Mesenteric fat pad (tissue), 1 donor: Measurements from ENCODE around the gene UAP1L1. TPM values are rescaled to one million over a fixed set of nuclear protein-coding genes. Genes with fewer than 3 reads are reported as not detected.

ENCODE experiments used
- DNase-seq: peaks from one replicate; pipeline ENCODE4 v3.0.0-alpha.2; 2020; ENCODE audit warnings: low spot score
- total RNA-seq: library from RNA; stranded (reverse); fragmentation: NEBNext Ultra II Directional; extraction: Animal tissue kit (Norgen Biotek cat#: 25700); gene quantifications from one replicate; pipeline ENCODE4 v1.2.1, GENCODE V29; 2021
- donor health status: DM: yes; HTN: yes; CAD: no.

The UAP1L1 gene
- total RNA-seq, 1 donor from 2014 or later = 28.1 TPM

DNA sequence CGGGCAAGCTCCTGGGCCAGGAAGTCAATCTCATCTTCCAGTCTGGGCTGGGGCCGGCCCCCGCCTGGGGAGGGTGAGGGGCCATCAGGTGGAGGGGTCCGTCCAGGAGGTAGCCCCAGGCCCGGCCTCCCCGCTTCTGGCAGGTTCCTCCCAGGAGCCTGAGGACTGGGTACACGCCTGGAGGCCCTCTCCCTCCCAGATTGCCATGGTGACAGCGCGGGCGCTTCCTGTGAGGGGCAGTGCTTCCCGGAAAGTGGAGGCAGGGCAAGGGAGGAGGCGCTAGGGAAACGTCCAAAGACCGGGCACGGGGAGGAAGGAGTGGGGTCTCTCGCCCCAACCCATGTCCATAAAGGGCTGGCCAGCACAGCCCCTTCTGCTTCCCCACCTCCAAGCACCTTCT is 36.2 kb upstream of the UAP1L1 start:
- DNase-seq = no peak

DNA sequence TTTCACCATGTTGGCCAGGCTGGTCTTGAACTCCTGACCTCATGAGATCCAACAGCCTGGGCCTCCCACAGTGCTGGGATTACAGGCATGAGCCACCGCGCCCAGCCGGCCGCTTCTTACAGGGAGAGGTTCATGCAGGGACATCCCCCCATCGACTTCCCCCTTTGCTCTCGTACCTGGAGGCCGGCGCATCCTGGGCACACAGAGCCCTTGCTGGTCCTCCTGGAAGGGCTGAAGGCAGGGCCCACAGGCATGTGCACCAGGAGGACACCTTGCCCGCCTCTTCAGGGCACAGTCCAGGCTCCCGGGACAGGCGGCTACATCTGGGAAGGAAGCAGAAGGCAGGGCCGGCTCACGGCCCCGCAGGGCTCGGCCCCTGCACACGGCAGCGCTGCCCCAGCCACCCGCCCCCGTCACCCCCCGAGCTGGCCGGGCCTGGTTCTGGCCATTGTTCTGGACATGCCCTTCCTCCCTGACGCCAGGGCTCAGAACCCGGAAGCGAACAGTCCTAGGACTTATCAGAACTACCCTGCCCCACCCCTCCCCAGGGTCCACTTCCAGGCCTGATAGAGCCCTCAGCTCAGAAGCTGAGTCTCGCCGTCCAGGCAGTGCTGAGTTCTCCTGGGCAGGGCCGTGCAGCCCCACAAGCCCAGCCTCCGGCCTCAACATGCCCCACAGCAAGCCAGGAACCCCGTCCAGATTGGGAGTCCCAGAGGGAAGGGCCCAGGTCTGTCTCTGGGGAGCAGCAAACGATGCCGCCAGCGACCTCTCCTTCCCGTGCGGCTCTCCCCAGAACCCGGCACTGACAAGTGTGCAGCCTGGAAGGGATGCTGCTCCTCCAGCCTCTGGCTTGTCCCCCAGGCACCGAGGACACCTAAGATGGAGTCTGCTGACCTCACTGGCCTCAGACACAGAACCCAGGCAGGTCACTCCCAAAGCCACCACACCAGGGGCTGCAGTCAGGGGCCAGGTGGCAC is 34.3 kb upstream of the UAP1L1 start:
- no peak for DNase-seq

- DNase-seq = no peak
Observed at GRCh38 chr9:137044037-137044436, 33.3 kb upstream of the UAP1L1 start.

GRCh38 chr9:137044502-137045177 is 32.7 kb upstream of the UAP1L1 start:
- no peak for DNase-seq

DNA sequence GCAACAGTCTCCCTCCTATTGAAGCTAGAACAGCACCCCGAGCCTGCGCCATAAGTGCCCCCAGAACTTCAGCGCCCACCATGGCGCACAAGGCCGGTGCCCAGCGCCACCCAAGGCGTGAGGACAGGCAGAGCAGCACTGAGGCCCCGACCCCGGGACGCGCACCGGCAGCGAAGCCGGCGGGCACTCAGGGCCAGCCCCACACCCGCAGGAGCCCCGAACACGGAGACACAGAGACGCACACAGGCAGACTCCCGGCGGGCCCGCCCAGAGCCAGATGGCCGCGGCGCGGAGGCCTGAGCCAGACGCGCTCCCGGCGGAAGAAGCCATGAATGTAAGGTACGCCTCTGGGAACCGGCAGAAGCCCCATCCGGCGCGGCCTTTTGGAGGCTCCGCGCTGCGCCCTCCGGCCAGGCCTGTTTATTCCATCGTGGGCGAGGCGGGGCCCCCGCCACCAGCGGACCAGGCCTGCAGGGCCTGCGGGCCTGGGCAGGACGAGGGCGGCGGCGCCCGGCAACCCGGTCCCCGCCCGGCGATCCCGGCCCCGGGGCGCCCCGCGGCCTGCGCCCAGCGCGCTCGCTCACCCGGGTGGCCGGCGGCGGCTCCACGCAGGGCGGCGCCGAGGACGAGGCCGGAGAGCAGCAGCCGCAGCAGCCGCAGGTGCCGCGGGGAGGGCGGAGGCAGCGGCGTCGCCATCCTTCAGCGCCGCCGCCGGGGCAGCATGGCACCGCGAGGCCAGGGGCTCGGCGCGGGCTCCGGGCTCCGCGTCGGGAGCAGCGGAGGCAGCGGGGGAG is 31.8 kb upstream of the UAP1L1 start:
- no peak for DNase-seq

DNA sequence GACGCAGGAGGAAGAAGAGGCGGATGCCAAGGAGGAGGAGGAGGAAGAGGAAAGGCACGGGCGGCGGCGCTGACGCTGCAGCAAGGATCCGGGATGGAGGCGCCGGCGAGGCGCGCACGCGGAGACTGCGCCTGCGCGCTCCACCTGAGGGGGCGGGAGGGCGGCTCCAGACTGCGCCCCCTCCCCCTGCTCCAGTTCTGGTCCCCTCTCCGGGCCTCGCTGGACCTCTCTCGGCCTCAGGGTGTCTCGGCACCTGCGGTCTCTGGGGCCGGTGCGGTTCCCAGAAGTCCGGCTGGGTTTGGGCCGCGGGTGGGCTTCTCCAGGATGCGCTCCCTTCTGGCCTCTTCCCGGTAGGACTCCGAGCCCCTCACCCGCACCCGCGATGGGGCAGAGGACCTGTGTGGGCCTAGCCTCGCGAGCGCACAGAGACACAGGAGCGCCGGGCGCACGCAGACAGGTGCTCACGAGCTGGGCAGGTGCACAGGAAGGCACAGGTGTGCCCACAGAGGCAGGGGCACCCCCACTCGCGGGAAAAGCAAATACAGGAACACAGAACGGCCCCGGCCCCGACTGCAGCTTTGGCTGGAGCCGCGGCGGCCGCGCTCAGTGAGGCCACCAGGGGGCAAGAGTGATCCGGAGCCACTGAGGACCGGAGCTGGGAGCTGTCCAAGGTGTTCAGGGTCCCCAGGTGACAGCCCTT is 31.1 kb upstream of the UAP1L1 start, which contains the start of gene NPDC1:
Gene NPDC1 (minus strand): TSS at position 90 of the 700 bp plus-strand sequence. CDS start 188 bp downstream, outside the sequence.
- DNase-seq = no peak

DNA sequence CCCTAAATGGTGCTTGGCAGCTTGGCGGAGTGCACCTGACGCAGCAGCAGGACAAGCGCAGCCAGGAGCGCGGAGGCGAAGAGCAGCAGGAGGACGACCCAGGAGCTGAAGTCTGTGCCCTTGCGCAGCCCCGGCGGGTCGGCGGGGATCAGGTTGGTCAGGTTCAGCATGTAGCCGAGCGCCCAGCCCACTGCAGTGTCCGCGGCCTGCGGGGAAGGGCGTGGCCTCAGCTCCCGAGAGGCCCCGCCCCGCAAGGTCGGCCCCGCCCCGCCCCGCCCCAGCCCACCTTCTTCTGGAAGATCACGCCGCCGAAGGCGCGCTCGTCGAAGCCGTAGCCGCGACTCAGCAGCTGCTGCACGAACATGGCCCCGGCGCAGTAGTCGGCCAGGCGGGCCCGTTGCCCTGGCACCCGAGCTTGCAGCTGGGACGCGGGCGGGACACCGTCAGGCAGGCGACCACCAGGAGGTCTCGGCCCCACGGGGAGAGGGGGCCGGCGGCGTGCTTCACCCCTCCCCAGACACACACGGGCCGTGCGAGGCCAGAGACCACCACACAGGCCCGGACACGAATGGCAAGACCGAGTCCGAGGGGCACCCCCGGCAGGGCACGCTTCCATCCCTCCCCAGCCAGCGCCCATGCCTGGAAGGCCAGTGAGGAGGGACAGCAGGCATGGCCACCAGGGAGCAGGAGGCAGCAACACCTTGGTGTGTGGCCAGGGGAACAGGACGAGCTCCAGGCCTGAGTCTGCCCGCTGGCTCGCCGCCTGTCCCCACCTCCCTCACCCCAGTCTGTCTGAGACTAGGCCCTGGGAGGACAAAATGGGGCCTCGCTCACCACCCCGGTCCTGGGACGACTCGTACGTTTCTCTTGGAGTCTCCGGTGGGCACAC is 28.4 kb upstream of the UAP1L1 start:
- DNase-seq = no peak

DNA sequence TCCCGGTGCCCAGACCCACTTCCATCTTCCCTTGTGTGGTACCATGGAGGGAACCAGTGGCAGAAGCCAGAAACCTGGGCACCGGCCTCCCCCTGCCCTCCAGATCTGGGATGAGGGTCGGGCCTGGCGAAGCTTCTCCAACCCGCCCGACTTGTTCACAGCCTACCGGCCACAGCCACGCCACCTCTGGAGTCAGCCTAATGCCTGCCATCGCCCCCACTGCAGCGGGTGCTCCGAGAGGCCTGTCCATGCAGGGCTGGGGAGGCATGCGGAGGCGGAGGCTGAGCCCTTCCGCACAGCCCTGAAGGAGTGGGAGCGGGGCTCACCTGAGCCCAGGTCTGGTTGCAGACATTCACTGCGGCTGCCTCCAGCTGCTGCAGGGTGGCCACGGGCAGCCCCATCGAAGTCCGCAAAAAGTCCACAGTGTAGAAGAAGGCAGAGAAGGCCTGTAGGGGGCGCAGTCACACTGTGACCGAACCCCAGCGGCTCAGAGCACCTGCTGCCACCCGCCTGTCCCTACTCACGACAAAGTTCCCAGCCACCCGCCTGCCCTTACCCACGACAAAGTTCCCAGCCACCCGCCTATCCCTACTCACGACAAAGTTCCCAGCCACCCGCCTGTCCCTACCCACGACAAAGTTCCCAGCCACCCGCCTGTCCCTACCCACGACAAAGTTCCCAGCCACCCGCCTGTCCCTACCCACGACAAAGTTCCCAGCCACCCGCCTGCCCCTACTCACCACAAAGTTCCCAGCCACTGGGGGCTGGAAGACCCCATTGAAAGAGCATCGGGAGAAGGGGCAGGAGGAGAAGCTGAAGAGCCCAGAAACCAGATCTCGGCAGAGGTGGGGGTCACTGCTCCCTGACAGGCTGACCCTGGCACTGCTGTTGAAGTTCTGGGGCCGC is 27.5 kb upstream of the UAP1L1 start:
- no peak for DNase-seq

GRCh38 chr9:137050570-137050969 is 26.7 kb upstream of the UAP1L1 start:
- no peak for DNase-seq

GRCh38 chr9:137051145-137051724 is 26.1 kb upstream of the UAP1L1 start:
- no peak for DNase-seq

DNA sequence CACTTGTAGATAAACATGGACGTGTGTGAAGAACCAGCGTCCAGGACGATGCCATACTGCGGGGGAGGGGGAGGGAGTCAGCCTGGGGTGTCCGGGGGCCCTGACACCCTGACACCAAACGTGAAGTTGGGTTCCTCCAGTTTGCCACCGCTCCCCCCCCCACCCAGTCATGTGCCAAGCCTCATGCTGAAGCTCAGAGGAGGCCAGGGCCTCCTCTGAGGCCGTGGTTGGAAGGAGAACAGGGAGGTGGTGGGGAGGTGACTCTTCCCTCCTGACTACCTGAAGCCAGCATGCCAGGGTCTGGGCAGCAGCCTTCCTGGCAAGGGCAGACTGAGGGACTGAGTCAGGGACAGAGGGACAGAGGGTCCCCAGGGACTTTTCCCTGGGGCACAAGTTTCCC is 25.0 kb upstream of the UAP1L1 start:
- no peak for DNase-seq

DNA sequence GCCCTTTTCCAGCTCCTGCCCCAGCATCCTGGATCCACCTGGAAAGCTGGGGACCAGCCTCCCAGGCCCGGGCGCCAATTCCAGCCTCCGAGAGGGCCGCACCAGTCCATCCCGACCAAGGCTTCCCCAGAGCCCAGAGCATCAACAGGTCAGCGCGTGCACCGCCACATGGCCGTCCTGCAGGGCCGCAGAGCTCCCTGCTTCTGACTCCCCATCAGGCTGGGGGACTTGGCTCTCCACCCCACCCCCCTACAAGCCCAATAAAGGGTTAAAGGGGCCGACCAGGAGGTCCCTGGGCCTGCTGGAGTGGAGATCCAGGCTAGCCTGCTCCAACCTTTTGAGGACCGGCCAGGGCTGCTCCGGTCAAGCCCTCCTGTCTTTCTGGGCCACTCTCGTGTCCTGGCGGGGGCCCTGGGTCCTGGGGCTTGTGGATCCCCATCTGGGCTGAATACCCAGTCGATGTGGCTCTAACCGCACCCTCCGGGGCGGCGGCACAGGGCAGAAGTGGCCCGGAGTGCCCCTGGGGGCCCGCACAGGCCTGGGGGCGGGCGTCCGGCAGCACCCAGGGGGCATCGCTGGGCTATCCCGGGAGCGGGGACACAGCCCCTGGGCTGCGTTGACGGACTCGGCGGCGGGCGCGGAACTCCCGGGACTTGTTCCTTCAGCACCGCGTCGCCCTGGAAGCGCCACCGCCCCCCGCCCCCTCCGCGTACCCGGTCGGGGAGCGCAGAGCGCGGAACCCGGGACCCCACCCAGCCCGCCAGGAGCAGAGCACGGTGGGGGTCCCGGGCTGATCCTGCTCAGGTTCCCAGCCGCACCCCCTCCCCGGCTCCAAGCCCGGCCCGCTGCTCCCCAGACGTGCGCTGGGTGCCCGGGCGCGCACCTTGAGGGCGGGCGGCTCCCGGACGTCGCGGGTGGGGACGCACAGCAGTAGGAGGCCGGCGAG is 24.0 kb upstream of the UAP1L1 start:
- DNase-seq = no peak

DNA sequence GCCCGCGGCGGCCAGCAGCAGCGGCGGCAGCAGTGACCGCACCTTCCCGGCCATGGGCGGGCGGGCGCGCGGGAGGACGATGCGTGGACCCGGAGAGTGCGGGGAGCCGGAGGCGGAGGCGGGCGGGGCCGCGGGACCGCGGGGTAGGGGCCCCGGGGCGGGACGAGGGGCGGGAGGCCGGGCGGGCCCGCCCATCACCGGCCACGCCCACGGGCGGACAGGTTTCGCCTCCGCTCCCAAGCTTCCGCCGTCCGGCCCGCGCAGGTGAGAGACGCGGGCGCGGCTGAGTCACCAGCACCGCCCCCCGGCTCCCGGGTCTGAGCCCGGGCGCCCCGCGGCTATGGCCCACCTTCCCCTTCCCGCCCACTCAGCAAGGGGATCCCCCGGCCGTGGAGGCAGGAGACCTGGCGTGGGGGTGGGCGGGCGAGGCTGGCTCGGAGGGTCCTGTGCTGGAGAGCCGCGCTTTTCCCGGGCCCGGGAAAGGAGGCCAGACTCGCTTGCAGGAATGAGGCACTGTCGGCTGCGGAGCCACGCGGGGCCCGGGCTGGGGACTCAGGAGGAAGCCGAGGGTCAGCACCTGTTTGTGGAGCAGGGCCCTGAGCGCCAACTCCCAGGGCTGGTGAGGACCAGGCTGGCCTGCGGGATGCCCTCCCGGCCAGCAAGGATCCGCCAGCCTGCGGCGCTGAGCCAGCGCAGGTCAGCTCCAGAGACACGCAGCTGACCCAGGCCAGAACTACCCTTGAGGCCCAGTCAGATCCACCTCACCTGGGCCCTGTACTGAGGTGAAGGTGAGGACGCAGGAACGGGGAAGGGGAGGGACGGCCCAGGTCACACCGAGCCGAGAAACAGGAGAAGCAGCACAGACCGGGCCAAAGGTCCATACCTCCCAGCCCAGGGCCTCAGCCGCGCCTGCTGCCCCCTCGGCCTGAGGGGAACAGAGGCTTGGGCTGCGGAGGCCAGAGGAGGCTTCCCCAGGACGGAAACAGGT is 23.1 kb upstream of the UAP1L1 start, which contains the start of gene ENTPD2:
Gene ENTPD2 (minus strand): TSS at position 118 of the 988 bp plus-strand sequence. CDS start 64 bp downstream, at position 54.
- no peak for DNase-seq

DNA sequence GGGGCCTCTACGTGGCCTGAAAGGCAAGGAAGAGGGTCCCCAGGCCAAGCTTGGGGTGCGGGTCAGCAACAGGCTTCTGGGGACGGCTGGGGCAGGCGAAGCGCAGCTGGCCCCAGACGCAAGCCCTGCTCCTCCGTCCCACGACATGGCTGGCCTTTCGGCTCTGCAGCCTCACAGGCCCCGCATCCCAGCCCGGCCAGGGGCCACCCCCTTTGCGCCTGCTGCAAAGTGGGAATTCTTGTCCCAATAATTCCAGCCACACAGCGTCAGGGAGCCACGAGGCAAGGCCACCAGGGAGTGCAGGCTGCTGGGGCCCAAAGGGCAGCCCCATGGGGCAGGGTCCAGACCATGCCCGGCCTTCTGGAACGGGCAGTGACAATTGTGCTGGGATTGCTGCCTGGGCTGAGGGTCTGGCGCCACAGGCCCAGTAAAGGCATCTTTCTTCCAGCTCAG is 22.4 kb upstream of the UAP1L1 start:
- DNase-seq = no peak
